Stimulated activated naive CD4-positive, alpha-beta T cell treated with Interleukin-2 at 50 U/mL for 16 hours (primary cell): ENCODE measurements around the gene GALR2.
A peak's percentile ranks its signal among the peaks of the same experiment; 100 is the strongest.
"Not testable (repeated sequence)": the region's sequence is repeated elsewhere in the genome, so short reads cannot be mapped to it uniquely, and the experiment has no call there.

ENCODE experiments used
- DNase-seq: peaks from one replicate; lab custom pipeline; 2025; lab: John Stamatoyannopoulos, UW

Gene GALR2

DNA sequence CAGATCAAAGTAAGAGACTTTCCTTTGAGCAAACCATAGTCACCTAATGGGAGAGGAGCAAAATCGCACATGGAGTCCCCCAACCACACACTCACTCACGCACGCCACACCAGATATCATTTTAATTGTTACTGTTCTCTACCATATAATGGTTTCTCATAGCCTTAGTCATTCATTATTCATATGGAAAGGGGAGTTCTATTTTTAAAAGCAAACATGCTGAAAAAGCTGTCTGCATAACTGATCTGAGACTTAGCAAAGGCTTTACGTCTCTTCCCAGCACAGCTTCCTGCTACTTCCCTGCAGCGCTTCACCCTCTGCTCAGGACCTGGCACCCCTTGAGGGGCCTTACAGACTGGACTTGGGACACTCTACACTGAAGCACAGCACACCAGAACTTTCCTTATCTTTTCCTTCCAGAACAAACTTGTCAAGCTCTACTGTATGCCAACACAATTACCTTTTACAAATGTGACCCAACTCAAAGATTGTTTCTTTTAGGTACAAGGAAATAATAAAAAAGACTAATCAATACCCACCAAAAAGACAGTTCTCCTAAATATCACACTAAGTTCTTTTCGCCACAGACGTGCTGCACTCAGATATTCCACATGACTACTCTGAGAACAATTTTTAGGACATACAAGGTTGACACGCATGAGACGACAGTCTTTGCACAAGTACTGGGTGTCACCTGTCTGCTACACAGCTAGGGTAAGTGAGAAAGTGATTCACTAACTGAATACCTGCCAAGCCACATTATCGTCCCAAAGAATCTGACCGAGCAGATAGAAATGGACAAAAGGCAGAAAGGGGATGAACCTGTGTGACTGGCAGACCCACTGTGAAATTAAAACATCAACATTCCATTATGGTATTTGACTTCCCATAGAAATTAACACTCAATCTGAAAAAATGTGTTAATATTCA lies 23.8 kb upstream of the GALR2 start:
- DNase-seq: no peak

DNA sequence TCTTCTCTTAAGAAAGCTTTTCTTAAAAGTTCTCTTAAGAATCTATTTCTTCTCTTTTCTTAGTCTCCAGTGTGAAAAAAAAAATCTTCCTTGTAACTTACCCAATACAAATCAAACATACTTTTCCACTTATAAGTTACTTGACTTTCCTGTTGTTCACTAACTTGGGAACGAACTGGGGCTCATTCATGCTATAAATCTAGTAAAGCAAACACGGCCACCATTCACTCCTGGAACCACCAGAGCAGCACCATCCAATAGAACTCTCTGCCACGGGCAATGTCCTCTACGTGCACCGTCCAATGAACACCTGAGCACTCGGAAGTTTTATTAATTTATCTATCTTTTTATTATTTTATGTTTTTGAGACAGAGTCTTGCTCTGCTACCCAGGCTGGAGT lies 23.0 kb upstream of the GALR2 start:
- DNase-seq: no peak

DNA sequence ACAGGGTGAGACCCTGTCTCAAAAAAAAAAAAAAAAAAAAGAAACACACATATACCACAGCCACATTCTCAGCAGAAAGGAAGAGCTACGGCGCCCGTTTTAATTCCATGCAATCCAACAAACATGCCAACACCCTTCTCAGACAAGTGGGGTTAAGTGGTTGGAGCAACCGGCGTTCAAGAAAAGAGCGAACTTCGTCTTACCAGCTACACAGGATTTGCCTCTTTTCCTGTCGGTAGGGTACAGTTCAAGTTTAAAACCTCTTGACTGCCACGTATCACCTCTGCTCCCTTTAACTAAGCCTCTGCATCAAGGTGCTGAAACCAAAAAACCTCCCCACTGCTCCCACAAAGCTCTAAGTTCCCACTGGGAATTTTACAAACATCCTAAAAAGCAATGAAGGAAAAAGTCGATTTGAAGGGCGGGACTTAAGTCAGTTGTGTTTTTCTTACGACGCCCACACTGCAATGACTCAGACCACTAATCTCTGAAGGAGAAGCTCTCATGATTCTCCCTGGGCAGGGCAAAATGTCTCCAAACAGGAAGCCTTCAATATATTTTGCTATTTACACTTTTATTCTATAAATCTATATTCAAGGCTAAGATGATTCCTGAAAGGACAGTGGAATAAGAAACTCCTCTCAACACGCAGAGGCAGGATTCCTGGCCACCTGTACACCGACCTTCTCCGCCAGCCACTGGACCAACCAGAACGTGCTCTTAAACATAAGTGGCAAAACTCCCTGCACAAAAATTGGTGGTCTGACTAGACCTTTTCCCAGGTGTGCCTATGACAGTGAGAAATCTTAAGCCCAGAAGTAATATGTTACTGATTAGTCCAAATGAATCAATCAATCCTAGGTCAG lies 21.1 kb upstream of the GALR2 start:
- no peak for DNase-seq

DNA sequence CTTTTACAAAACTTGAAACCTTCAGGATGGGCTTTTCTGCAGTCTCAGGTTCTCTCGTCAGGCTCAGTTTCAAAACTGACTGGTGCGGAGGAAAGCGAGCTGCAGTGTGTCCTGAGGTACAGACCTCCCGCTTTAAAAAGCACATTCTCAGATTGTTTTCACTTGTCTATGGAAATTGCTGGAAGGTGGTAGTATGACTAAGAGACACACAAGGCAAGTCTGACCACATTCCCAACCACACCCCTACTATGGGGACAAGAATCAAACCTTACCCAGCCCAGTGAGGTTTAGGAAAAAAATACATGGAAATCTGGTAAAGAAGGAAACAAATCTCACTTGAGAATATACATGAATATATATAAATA lies 20.5 kb upstream of the GALR2 start:
- no peak for DNase-seq

DNA sequence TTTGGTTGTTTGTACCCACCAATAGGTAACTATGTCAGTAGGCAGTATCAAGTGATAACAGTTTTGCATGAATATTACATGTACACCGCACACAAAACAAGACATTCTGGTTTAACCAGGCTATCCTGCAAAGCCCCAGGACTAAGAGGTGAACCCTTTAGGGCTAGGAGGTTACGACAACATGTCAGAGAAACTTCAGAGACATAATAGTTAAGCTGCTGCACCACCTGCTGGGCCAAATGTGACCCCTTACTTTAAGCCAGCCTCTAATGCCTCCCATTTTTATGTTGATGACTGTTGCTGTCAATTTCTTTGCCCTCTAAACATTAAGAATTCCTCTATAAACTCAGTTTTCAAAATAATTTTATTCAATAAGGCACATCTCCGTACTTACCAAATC lies 17.7 kb upstream of the GALR2 start:
- no peak for DNase-seq

DNA sequence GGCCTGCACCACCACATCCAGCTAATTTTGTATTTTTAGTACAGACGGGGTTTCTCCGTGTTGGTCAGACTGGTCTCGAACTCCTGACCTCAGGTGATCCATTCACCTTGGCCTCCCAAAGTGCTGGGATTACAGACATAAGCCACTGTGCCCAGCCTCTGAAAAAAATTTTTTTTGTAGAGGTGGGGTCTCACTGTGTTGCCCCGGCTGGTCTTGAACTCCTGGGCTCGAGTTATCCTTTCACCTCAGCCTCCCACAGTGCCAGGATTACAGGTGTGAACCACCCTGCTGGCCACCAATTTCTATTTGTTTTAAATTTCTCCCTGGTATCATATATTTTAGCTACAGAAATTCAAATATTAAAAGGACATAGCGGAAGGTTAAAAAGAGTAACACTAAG lies 16.3 kb upstream of the GALR2 start:
- DNase-seq: not testable (repeated sequence)

DNA sequence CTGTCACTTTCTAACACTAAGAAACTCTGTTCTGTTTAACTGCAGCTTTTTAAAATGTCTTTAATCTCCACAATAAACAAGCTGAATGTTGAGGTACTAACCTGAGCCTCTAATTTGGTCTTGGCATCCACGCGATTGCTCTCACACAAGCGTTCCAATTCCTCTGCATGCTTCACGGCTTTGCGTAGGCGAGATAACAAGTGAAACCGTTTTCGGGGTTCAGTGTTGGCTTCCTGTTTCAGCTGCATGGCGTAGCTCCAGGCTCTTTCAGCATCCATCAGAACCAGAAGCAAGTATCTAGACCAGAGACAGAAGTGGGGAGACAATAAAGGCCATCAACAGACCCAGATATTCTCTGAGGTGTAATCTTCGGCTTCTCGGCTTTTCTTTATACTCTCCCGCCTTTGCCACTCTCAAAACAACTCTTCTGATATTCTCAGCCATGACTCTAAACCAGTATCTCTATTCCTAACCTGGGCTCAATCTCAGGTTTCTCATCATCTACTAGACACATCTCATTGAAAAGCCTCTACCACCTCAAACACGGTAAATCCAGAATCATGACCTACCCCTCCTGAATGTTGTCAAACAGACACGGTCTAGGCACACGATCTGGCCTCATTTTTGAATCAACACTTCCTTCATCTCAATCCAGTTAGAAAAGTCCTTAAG lies 10.6 kb upstream of the GALR2 start:
- peak; percentile 74 for DNase-seq

DNA sequence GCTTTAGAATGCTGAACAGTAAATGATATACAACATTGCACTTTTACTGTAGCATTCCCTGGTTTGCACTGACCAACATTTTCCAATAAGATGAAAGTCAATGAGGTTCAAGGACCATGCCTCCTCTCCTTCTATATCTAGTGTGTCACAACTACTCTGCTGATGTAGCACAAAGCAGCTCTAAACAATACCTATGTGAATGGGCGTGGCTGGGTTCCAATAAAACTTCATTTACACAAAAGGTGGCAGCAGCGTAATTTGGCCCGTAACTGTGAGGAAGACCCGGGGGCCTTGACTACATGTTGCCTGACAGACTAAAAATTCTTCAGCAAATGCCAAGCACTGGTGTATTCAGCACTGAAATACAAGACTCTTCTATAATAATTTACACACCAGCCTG lies 8.8 kb upstream of the GALR2 start:
- DNase-seq: no peak

DNA sequence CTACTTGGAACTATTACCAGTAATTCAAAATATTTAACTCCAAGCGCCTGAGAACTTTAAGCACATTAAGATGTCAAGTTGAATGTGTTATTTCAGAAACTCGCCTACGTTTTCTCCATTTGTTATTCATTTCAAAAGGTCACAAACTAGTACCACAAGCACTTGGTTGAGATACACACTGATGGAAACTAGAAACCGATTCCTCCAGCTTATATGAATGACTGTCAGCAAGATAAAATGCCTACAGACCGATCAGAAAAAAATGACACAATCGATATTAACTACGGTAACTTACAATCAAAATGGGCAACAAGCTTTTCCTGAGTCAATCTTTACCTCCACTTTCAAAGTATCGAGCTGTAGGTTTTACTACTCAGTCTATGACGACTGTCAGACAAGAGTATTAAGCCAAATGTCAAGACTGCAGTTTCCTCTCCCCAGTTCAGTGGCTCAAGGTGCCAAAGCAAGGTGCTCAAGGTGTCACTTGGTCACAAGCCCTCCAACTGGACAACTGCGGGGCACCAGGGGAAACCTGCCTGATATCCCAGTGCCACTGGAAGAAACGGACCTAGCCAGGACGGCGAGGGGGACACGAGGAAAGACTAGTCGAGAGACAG lies 2.9 kb upstream of the GALR2 start:
- DNase-seq: no peak

DNA sequence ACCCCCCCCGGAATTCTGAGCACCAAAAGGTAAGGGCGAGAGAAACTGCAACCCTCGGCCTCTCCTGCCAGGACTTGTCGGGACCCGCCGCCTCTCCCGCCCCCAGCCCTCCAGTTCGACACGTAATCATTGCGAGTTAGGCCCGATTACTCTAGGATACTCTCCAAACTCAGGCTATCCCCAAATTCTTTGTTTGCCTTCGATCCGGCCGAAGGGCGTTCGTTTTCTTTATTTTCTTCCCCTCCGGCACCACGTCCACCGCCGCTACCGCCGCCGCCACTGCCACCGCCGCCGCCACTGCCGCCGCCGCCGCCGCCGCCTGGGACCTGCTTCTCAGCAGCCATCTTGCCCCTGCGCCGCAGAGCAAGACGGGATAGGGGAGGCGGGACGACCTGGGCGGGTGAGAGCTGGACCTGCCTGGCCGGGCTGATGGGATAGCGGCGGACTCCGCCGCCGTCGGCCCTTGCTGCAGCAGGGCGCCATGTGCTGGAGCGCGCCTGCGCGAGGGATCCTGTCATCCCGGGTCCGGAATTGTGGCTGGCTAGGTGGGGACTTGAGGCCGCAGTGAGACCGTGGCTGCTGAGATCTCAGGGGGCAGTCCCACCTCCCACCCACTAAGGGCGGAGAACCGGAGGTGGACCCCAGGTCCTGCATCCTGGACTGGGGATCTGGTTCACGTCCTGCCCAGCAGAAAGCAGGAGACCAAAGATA lies 2.3 kb upstream of the GALR2 start, which contains the start of gene SRP68:
Gene SRP68 (minus strand): TSS at position 370 of the 711 bp plus-strand sequence. CDS start 26 bp downstream, at position 344.
- DNase-seq: peak; percentile 82

DNA sequence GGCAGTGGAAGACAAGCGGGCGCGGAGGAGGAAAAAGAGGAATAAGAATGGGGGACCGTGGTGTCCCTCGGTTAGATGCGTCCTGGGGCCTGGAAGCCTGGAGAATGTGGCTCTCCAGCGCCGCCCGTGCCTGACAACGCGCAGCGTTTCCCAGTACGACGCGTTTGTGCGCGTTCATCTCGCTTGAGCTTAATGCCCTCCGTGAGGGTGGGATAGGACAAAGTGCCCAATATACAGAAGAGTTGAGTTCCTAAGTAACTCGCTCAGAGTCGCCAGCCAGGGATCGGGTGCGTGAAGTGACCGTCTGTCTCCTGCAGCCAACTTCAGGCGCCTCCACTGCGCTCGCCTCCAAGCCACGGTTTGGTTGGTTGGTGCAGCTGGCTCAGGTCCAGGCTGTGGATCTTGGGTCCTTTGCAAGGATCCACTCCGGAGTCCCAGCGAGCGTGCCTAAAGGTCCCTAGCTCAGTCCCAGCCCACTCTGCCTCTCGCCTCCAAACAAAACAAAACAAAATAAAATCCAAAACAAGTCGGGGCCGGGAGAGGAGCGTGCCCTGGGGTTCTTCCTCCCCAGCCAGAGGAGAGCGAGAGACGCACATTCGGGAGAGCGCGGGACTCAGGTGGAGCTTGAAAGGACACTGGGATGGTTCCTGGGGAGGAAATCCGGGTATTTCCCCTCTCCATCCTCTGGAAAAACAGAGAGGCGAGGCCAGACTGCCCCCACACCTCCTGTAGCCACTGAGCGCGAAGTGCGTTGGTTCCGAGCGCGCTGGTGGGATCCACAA lies 974 bp downstream of the GALR2 start:
- DNase-seq: no peak

- DNase-seq: no peak
Observed at GRCh38 chr17:76076146-76076764, 1.7 kb downstream of the GALR2 start.

GRCh38 chr17:76076765-76077583 lies 2.4 kb downstream of the GALR2 start:
- no peak for DNase-seq

- DNase-seq: no peak
Observed at GRCh38 chr17:76077584-76078110, 3.1 kb downstream of the GALR2 start.

- DNase-seq: not testable (repeated sequence)
Observed at GRCh38 chr17:76078370-76078769, 3.8 kb downstream of the GALR2 start.

- no peak for DNase-seq
Observed at GRCh38 chr17:76078860-76079534, 4.4 kb downstream of the GALR2 start, which contains the start of gene ZACN. Gene ZACN (plus strand): TSS chr17:76079182. CDS start chr17:76079265, 83 bp downstream.

DNA sequence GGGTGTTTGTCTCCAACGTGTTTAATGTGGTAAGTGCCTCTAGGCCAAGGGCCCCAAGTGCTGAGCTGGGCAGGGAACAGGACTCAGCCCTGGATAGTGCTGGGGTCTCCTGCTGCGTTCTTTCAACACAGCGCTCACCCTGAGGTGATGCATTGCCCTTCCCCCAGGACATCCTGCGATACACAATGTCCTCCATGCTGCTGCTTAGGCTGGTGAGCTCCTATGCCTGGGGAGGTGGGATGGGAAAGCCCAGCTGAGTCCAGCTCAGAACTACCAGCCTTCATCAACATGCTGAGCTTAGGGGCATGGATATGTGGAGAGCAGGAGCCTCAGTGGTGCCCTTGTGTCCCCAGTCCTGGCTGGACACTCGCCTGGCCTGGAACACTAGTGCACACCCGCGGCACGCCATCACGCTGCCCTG lies 5.0 kb downstream of the GALR2 start:
- DNase-seq: no peak
